Loucy (cell line): ENCODE data around the gene ADD2.

Experiments
- H2AFZ ChIP-seq: fragments of 200-600 bp; sonication (generic); 2 replicates; pipeline ENCODE4 v1.6.0; 2016; ENCODE audit warnings: antibody characterized with exemption, mild to moderate bottlenecking, low read length, moderate library complexity
- H3F3A ChIP-seq: fragments of 200-600 bp; 2 replicates; pipeline ENCODE4 v1.6.0; 2016; ENCODE audit warnings: antibody characterized with exemption, low read depth, mild to moderate bottlenecking
- H3K27me3 ChIP-seq: fragments of 200-600 bp; sonication (generic); 2 replicates; pipeline ENCODE4 v1.6.1; 2014; ENCODE audit warnings: low read length, mild to moderate bottlenecking; ENCODE audit not compliant: insufficient read depth, poor library complexity, severe bottlenecking
- H3K36me3 ChIP-seq: fragments of 200-600 bp; sonication (generic); 2 replicates; pipeline ENCODE4 v1.6.1; 2016; ENCODE audit warnings: low read length; ENCODE audit not compliant: insufficient read depth
- H3K4me1 ChIP-seq: fragments of 200-600 bp; sonication (generic); 2 replicates; pipeline ENCODE4 v1.5.1; 2014; ENCODE audit warnings: low read length, mild to moderate bottlenecking; ENCODE audit not compliant: insufficient read depth, poor library complexity, severe bottlenecking
- H3K4me2 ChIP-seq: fragments of 200-600 bp; sonication (generic); 2 replicates; pipeline ENCODE4 v1.6.0; 2014; ENCODE audit warnings: antibody characterized with exemption, low read length, low read depth, mild to moderate bottlenecking; ENCODE audit not compliant: poor library complexity, severe bottlenecking
- H3K4me3 ChIP-seq: fragments of 200-600 bp; sonication (generic); 2 replicates; pipeline ENCODE4 v1.5.1; 2014; ENCODE audit warnings: low read length, mild to moderate bottlenecking, mixed read lengths; ENCODE audit not compliant: poor library complexity, severe bottlenecking
- H3K79me2 ChIP-seq: fragments of 200-600 bp; sonication (generic); 2 replicates; pipeline ENCODE4 v1.6.1; 2014; ENCODE audit warnings: low read length; ENCODE audit not compliant: insufficient read depth
- H3K9ac ChIP-seq: fragments of 200-600 bp; sonication (generic); 2 replicates; pipeline ENCODE4 v1.6.0; 2014; ENCODE audit warnings: mild to moderate bottlenecking, low read depth, low read length, moderate library complexity; ENCODE audit not compliant: poor library complexity, severe bottlenecking
- H3K9me2 ChIP-seq: fragments of 200-600 bp; sonication (generic); replicated peaks from 2 replicates; pipeline ENCODE4 v1.6.1; 2016; ENCODE audit warnings: low read depth, low read length, mixed read lengths
- H3K9me3 ChIP-seq: fragments of 200-600 bp; sonication (generic); 2 replicates; pipeline ENCODE4 v1.6.1; 2014; ENCODE audit warnings: mild to moderate bottlenecking, antibody characterized with exemption, low read length, low read depth; ENCODE audit not compliant: insufficient read depth
- H4K20me1 ChIP-seq: fragments of 200-600 bp; sonication (generic); 2 replicates; pipeline ENCODE4 v1.6.0; 2014; ENCODE audit warnings: antibody characterized with exemption, low read length, mild to moderate bottlenecking; ENCODE audit not compliant: insufficient read depth, poor library complexity, severe bottlenecking
- CTCF ChIP-seq: fragments of 200-600 bp; sonication (generic); conservative IDR thresholded peaks from 2 replicates; pipeline ENCODE4 v1.5.1; 2014; ENCODE audit warnings: mild to moderate bottlenecking, antibody characterized with exemption, low read length
- EZH2phosphoT487 ChIP-seq: fragments of 200-600 bp; IDR thresholded peaks from 2 replicates; pipeline ENCODE4 v1.6.1; 2018; ENCODE audit warnings: antibody characterized with exemption, mild to moderate bottlenecking, moderate library complexity, borderline replicate concordance

Gene ADD2

DNA sequence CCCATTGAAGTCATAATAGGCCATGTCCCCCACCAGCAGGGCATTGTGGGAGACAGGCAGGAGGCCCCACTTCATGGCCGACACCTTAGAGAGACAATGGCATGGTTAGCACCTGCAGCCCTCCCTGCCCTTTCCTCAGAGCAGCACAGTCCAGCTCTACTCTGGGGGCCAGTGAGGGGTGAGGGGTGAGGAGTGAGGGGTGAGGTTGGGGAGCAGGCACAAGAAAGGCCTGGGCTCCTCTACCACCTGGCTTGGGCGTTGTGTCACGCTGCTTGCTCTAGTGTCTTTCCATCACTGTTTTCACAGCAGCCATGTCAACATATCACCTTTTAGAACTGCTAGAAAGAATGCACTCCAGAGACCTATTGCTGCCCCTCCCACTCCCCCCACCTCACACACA, 77.2 kb downstream of the ADD2 start:
- Histone ChIP-seq H3K79me2 (no peaks in the 10 kb centered on the region), H3K9me3 (no peaks in the 10 kb centered on the region), H3F3A (no peaks in the 10 kb centered on the region), H3K27me3 (no peaks in the 10 kb centered on the region), H4K20me1 (no peaks in the 10 kb centered on the region), H3K9ac (no peak overlapping the region), H3K4me1 (peaks cover 25% of the 10 kb centered on the region), H3K4me3 (no peak overlapping the region), H3K9me2 (no peaks in the 10 kb centered on the region), H2AFZ (no peak overlapping the region), H3K36me3 (no peaks in the 10 kb centered on the region), H3K4me2 (no peak overlapping the region)
- TF ChIP-seq EZH2phosphoT487, result no peak
- TF ChIP-seq CTCF, result no peak

- Histone ChIP-seq H2AFZ (no peak overlapping the region), H3K4me3 (no peak overlapping the region), H3K27me3 (no peaks in the 10 kb centered on the region), H3F3A (no peaks in the 10 kb centered on the region), H3K9me3 (no peaks in the 10 kb centered on the region), H3K9ac (no peak overlapping the region), H3K36me3 (no peaks in the 10 kb centered on the region), H3K9me2 (no peaks in the 10 kb centered on the region), H3K4me2 (no peak overlapping the region), H3K4me1 (peaks cover 38% of the 10 kb centered on the region), H4K20me1 (no peaks in the 10 kb centered on the region), H3K79me2 (no peaks in the 10 kb centered on the region)
- no peak for TF ChIP-seq EZH2phosphoT487
- no peak for TF ChIP-seq CTCF
Measured at GRCh38 chr2:70688427-70688826, 79.6 kb downstream of the ADD2 start.

DNA sequence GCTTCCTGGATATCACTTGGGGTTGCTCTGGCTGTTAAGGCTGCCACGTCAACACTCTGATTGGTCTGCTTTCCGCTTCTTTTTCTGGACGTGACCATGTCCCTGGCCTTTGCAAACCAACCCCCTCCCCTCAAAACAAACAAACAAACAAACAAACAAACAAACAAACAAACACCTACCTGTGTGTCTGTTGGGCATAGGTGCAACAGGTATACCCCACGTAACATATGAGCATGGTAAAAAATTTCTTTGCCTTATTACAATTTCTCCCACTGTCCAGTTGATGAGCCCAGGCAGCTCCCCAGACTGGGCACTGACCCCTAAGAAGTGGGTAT, 80.6 kb downstream of the ADD2 start:
- no peaks in the 10 kb centered on the region for H3K9me3 ChIP-seq
- H3K4me1 ChIP-seq, result peaks cover 38% of the 10 kb centered on the region
- H3K79me2 ChIP-seq, result no peaks in the 10 kb centered on the region
- TF ChIP-seq CTCF (no peak), EZH2phosphoT487 (no peak)
- H3F3A ChIP-seq, result no peaks in the 10 kb centered on the region
- no peaks in the 10 kb centered on the region for H3K27me3 ChIP-seq
- peak overlapping the region; percentile 90; the same call in 1 of the 2 replicates for H2AFZ ChIP-seq
- peak overlapping the region; percentile 73 for H3K4me2 ChIP-seq
- no peaks in the 10 kb centered on the region for H3K9me2 ChIP-seq
- H3K36me3 ChIP-seq, result no peaks in the 10 kb centered on the region
- peak overlapping the region; percentile 60 for H3K9ac ChIP-seq
- H4K20me1 ChIP-seq, result no peaks in the 10 kb centered on the region
- peak overlapping the region; percentile 52 for H3K4me3 ChIP-seq
